Right lobe of liver (tissue), 4 donors: ENCODE data around the gene IMP4.

Experiments
- CTCF ChIP-seq, 4 donors: fragments of 200-600 bp in 3 of 4; fragments of 450-650 bp in 1 of 4; IDR thresholded peaks; one replicate each; pipeline versions ENCODE4 v1.5.1 to v1.8.0; 2016 to 2022; ENCODE audit warnings: antibody characterized with exemption in 4 of 4, mild to moderate bottlenecking in 2 of 4
- POLR2A ChIP-seq: fragments of 450-650 bp; IDR thresholded peaks from one replicate; pipeline ENCODE4 v1.6.1; 2017; ENCODE audit warnings: antibody characterized with exemption, mild to moderate bottlenecking
- donor health status: DM: no; HTN: no; CAD: no.
- donor health status: DM: no; HTN: no; CAD: no.
- donor health status: DM: no; HTN: yes; CAD: no.

GRCh38 chr2:130346741-130347066 is 4.0 kb downstream of the IMP4 start:
- no peak for TF ChIP-seq POLR2A
- TF ChIP-seq CTCF (IDR thresholded peaks at IDR 0.05): no peak
